ENCODE data around the gene SYNPO2.

GRCh38 chr4:118999919-119000318 is 111.3 kb downstream of the SYNPO2 start:
- no peak for TF ChIP-seq CTCF (IDR thresholded peaks at IDR 0.05 in 2 of 3, conservative IDR thresholded peaks at IDR 0.05 in 1 of 3; ENCODE audit: borderline replicate concordance in 1 of 3, insufficient read depth in 1 of 3, low read depth in 2 of 3, low read length in 2 of 3)
- no peak for TF ChIP-seq MAX (IDR thresholded peaks at IDR 0.05)
- no peak for TF ChIP-seq ZFX (IDR thresholded peaks at IDR 0.05)
- no peak for TF ChIP-seq EGR1 (IDR thresholded peaks at IDR 0.05; ENCODE audit: low read depth)
- no peak for TF ChIP-seq CEBPB (IDR thresholded peaks at IDR 0.05; ENCODE audit: low read depth)
- TF ChIP-seq SIN3A (IDR thresholded peaks at IDR 0.05; ENCODE audit: low read depth): no peak
- no peak for TF ChIP-seq POLR2A (IDR thresholded peaks at IDR 0.05; ENCODE audit: borderline replicate concordance, extremely low read depth, insufficient read depth, insufficient read length)
- TF ChIP-seq YY1 (IDR thresholded peaks at IDR 0.05; ENCODE audit: extremely low read depth, insufficient replicate concordance, low read depth, low read length): no peak
- TF ChIP-seq EZH2 (IDR thresholded peaks at IDR 0.05): no peak
